NCI-H2196 treated with DMSO at 0.1 percent for 48 hours (cell line): ENCODE measurements around the gene CYP20A1.
"Not testable (repeated sequence)": the region's sequence is repeated elsewhere in the genome, so short reads cannot be mapped to it uniquely, and the experiment has no call there.

Experiments used
- DNase-seq: peaks from one replicate; lab custom pipeline; 2025; ENCODE audit not compliant: unreplicated experiment; lab: John Stamatoyannopoulos, UW

CYP20A1 gene, protein sequence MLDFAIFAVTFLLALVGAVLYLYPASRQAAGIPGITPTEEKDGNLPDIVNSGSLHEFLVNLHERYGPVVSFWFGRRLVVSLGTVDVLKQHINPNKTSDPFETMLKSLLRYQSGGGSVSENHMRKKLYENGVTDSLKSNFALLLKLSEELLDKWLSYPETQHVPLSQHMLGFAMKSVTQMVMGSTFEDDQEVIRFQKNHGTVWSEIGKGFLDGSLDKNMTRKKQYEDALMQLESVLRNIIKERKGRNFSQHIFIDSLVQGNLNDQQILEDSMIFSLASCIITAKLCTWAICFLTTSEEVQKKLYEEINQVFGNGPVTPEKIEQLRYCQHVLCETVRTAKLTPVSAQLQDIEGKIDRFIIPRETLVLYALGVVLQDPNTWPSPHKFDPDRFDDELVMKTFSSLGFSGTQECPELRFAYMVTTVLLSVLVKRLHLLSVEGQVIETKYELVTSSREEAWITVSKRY

DNA sequence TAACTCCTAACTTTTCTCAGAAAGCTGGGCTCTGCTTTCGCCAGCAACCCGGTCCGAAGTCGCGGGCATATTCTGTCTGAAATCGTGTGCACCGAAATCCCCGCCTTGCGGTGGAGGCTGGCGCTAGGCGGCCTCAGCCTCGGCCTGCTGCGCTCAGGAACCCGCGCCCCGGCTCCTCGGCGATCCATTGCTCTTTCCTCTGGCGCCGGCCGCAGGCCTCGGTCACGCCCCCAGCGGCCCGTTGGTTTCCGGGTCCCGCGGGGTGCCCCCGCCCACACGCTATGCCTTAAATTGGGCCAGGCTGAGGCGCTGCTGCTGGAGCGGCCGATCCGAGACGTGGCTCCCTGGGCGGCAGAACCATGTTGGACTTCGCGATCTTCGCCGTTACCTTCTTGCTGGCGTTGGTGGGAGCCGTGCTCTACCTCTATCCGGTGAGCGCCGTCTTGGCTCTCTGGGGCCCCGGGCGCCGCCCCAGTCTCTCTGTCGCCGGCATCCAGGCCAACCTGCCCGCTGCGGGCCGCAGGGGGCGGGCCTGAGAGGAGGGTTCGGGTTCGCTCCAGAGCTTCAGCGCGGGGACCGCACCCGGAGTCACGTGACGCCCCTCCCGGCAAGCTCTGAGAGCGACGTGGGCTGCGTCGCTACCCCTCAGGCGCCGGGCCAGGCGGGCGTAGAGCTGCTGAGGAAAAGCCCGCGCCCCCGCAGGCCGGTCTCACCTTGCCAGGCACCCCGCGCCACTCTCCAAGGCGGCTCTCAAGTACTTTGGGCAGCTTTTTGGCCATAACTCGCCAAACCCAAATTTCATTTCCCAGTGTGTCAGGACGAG lies at the start of gene CYP20A1:
TSS of gene CYP20A1 (plus strand) at position 315 of the 823 bp plus-strand sequence. CDS start at position 360, 45 bp downstream.
- DNase-seq: peak; percentile 95

DNA sequence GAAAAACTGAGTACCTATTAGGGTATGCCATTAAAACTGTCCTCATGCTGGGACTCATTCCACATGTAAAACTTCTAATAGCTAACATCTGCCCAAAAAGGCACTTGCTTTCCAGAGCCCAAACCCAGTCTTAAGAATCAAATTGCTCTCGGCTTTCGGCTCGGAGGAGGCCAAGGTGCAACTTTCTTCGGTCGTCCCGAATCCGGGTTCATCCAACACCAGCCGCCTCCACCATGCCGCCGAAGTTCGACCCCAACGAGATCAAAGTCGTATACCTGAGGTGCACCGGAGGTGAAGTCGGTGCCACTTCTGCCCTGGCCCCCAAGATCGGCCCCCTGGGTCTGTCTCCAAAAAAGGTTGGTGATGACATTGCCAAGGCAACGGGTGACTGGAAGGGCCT lies 48.3 kb upstream of the CYP20A1 start:
- DNase-seq: not testable (repeated sequence)

GRCh38 chr2:203191026-203191425 lies 47.8 kb upstream of the CYP20A1 start:
- DNase-seq: not testable (repeated sequence)

GRCh38 chr2:203191961-203192360 lies 46.9 kb upstream of the CYP20A1 start:
- DNase-seq: no peak

- no peak for DNase-seq
These were observed 43.3 kb upstream of the CYP20A1 start for GRCh38 chr2:203195331-203196036.

GRCh38 chr2:203200866-203201265 lies 38.0 kb upstream of the CYP20A1 start:
- DNase-seq: no peak

DNA sequence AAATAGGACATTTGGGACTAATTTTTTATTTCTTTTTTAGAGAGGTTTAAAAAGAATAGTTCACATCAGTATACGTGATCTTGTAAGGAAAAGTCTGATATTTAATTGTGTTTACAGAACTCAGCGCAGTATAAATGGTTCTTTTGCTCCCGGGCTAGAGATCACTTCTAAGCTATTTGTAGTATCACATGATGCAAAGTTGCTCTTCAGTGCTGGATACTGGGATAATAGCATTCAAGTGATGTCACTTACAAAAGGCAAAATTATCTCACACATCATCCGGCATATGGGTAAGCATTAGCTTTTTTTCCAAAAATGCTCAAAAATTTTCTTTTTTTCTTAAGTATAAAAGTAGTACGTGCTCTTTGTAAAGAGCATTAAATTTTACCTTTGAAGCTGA lies 37.4 kb upstream of the CYP20A1 start:
- no peak for DNase-seq

DNA sequence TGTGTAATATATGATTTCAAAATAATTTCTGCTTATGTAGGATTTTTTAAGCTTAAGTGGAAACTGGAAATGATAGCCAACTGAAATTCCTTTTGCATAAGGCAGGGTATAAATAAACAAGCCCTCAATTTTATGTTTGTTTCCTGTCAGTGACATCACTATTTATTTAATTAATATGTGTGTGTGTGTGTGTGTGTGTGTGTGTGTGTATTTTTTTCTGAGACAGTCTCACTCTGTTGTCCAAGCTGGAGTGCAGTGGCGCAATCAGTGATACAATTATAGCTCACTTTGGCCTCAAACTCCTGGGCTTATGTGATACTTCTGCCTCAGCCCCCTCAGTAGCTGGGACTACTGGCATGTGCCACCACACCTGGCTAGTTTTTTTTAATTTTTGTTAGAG lies 29.3 kb upstream of the CYP20A1 start:
- no peak for DNase-seq

DNA sequence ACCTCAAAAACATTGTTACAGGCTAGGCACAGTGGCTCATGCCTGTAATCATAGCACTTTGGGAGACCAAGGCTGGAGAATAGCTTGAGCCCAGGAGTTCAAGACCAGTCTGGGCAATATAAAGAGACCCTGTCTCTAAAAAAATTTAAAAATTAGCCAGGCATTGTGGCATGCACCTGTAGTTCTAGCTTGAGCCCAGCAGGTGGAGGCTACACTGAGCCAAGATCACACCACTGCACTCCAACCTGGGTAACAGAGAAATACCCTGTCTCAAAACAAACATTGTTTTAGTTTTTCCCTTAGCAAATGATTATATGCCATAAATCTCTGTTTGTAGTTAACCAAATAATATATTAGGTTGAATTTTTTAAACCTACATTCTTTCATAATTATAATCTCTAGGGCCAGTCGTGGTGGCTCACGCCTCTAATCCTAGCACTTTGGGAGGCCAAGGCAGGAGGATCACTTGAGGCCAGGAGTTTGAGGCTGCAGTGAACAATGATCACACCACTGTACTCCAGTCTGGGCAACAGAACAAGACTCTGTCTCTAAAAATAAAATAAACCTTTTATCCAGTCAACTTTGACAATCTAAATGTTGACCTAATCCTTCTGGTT lies 13.3 kb upstream of the CYP20A1 start:
- DNase-seq: no peak

GRCh38 chr2:203229674-203230073 lies 9.1 kb upstream of the CYP20A1 start:
- DNase-seq: not testable (repeated sequence)

GRCh38 chr2:203237346-203238238 lies 1.2 kb upstream of the CYP20A1 start:
- DNase-seq: no peak

GRCh38 chr2:203238292-203238703 lies 520 bp upstream of the CYP20A1 start:
- DNase-seq: no peak

DNA sequence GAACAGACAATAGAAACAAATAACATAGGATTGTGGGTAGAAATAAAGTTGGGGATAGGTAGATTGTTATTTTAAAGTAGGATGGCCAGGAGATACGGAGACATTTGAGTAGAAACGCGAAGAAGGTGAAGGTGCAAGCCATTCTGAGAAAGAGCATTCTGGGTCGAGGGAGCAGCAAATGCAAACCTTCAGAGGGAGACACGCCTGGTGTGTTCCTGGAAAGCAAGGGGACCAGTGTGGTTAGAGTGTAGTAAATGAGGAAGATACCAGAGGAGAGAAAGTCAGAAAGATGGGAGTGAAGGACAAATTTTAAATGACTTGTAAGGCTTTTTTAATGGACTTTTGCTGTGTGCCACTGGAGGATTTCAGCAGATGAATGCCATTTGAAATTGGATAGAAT lies 1.7 kb downstream of the CYP20A1 start:
- DNase-seq: no peak

- DNase-seq: no peak
These were observed 3.7 kb downstream of the CYP20A1 start for GRCh38 chr2:203242518-203242917.

GRCh38 chr2:203246646-203247045 lies 7.8 kb downstream of the CYP20A1 start:
- DNase-seq: no peak

- DNase-seq: no peak
These were observed 14.0 kb downstream of the CYP20A1 start for GRCh38 chr2:203252818-203253217.

GRCh38 chr2:203253422-203254095 lies 14.7 kb downstream of the CYP20A1 start:
- DNase-seq: not testable (repeated sequence)

- no peak for DNase-seq
These were observed 22.7 kb downstream of the CYP20A1 start for GRCh38 chr2:203261326-203262159.
